ENCODE results near the gene GRIPAP1.

GRIPAP1 gene

DNA sequence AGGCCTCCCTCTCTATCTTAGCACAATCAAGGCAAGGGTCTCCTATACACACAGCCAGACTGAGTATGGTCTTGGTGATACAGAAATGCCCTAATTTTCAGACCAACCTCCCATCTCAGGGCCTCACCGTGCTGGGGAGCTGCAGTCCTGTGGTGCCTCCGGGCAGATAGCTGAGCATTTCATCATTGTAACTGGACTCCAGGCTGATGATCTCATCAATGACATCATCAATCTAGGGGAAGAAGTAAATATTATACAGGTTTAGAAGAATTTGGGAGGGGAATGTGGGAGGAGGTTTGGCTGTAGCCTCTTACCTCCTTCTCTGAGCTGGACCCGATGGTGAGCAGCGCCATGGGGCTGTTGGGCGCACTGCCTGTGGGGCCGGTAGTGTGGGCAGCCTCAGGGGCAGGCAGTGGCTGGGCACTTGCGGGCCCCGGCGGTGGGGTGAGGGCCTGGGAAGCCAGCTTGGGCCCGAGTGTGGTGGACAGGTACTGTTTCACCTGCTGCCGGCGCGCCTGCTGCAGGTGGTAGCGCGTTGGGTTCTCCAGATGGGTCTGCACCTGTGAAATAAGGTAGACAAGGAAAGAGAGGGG is 35.9 kb upstream of the GRIPAP1 start:
- H3K79me2 ChIP-seq (ENCODE audit: low read length), result peaks cover 24% of the 10 kb centered on the region
- TF ChIP-seq, protein P1, sequence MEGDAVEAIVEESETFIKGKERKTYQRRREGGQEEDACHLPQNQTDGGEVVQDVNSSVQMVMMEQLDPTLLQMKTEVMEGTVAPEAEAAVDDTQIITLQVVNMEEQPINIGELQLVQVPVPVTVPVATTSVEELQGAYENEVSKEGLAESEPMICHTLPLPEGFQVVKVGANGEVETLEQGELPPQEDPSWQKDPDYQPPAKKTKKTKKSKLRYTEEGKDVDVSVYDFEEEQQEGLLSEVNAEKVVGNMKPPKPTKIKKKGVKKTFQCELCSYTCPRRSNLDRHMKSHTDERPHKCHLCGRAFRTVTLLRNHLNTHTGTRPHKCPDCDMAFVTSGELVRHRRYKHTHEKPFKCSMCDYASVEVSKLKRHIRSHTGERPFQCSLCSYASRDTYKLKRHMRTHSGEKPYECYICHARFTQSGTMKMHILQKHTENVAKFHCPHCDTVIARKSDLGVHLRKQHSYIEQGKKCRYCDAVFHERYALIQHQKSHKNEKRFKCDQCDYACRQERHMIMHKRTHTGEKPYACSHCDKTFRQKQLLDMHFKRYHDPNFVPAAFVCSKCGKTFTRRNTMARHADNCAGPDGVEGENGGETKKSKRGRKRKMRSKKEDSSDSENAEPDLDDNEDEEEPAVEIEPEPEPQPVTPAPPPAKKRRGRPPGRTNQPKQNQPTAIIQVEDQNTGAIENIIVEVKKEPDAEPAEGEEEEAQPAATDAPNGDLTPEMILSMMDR (IDR thresholded peaks at IDR 0.05; ENCODE audit: low read depth, low read length), result no peak
- no peak for TF ChIP-seq EZH2phosphoT487 (IDR thresholded peaks at IDR 0.05; ENCODE audit: low read depth)
- no peaks in the 10 kb centered on the region for H3K9me3 ChIP-seq (ENCODE audit: insufficient read depth, low read length)
- H4K20me1 ChIP-seq (ENCODE audit: insufficient read depth, low read length), result no peaks in the 10 kb centered on the region
- H3K27me3 ChIP-seq (ENCODE audit: low read depth, low read length), result no peaks in the 10 kb centered on the region
- H3K36me3 ChIP-seq (replicated peaks; ENCODE audit: low read depth, low read length), result peaks cover 26% of the 10 kb centered on the region
- peaks cover 20% of the 10 kb centered on the region for H3K4me1 ChIP-seq (ENCODE audit: low read length)
- H2AFZ ChIP-seq (ENCODE audit: low read depth, low read length), result no peak overlapping the region
- no peak overlapping the region for H3K27ac ChIP-seq (ENCODE audit: low read length)
- H3K9ac ChIP-seq (ENCODE audit: low read length), result no peak overlapping the region
- H3K4me3 ChIP-seq (ENCODE audit: low read length), result no peak overlapping the region
- no peak overlapping the region for H3K4me2 ChIP-seq (ENCODE audit: low read length)

DNA sequence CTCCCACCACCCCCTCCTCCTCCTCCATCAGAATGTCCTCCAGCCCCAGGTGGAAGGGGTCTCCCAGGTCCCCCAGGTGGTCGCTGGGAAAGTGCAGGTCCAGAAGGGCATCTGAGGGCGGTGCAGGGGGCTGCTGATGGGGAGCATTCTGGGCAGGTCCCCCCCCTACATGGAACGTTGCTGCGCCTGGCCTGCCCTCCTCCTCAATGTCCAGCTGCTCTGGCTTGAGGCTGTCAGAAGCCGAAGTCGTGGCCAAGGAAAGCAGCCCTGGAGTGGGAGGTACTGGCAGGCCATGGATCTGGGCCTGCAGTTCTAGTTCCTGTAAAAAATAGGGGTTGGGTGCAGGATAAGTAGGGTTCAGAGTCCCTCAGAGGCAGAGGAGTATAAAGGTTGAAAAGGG is 28.2 kb upstream of the GRIPAP1 start:
- H3K9ac ChIP-seq (ENCODE audit: low read length), result no peak overlapping the region
- H3K9me3 ChIP-seq (ENCODE audit: insufficient read depth, low read length), result no peaks in the 10 kb centered on the region
- H2AFZ ChIP-seq (ENCODE audit: low read depth, low read length), result no peak overlapping the region
- H3K27ac ChIP-seq (ENCODE audit: low read length), result no peak overlapping the region
- TF ChIP-seq EZH2phosphoT487 (IDR thresholded peaks at IDR 0.05; ENCODE audit: low read depth), result no peak
- TF ChIP-seq, protein P1 (IDR thresholded peaks at IDR 0.05; ENCODE audit: low read depth, low read length), result no peak
- no peaks in the 10 kb centered on the region for H3K79me2 ChIP-seq (ENCODE audit: low read length)
- H3K4me1 ChIP-seq (ENCODE audit: low read length), result no peaks in the 10 kb centered on the region
- no peaks in the 10 kb centered on the region for H3K27me3 ChIP-seq (ENCODE audit: low read depth, low read length)
- no peaks in the 10 kb centered on the region for H4K20me1 ChIP-seq (ENCODE audit: insufficient read depth, low read length)
- no peak overlapping the region for H3K4me2 ChIP-seq (ENCODE audit: low read length)
- no peak overlapping the region for H3K4me3 ChIP-seq (ENCODE audit: low read length)
- peaks cover 11% of the 10 kb centered on the region for H3K36me3 ChIP-seq (replicated peaks; ENCODE audit: low read depth, low read length)

DNA sequence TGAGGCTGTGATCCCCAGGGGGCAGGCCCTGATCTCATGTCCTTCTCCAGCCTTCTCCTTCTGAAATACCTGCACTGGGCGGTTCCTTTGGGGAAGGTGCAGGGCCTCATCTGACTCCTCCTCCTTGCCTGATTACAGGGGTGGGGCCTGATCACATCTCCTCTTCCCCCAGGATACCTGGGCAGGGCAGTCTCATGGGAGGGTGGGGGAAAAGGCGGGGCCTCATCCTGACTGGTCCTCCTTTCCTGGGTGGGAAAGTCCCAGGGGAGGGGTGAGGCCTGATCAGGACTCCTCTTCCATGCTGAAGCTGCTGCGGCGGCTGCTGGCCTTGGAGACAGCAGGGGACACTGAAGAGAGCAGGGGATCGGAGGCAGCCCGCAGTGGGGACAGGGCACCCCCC is 27.8 kb upstream of the GRIPAP1 start:
- TF ChIP-seq, protein P1 (IDR thresholded peaks at IDR 0.05; ENCODE audit: low read depth, low read length), result no peak
- no peak for TF ChIP-seq EZH2phosphoT487 (IDR thresholded peaks at IDR 0.05; ENCODE audit: low read depth)
- Histone ChIP-seq H3K36me3 (replicated peaks; ENCODE audit: low read depth, low read length) (peaks cover 11% of the 10 kb centered on the region), H3K4me2 (ENCODE audit: low read length) (no peak overlapping the region), H3K4me3 (ENCODE audit: low read length) (no peak overlapping the region), H3K27ac (ENCODE audit: low read length) (no peak overlapping the region), H3K9me3 (ENCODE audit: insufficient read depth, low read length) (no peaks in the 10 kb centered on the region), H3K4me1 (ENCODE audit: low read length) (no peaks in the 10 kb centered on the region), H3K79me2 (ENCODE audit: low read length) (no peaks in the 10 kb centered on the region), H3K9ac (ENCODE audit: low read length) (no peak overlapping the region), H3K27me3 (ENCODE audit: low read depth, low read length) (no peaks in the 10 kb centered on the region), H4K20me1 (ENCODE audit: insufficient read depth, low read length) (no peaks in the 10 kb centered on the region), H2AFZ (ENCODE audit: low read depth, low read length) (no peak overlapping the region)

DNA sequence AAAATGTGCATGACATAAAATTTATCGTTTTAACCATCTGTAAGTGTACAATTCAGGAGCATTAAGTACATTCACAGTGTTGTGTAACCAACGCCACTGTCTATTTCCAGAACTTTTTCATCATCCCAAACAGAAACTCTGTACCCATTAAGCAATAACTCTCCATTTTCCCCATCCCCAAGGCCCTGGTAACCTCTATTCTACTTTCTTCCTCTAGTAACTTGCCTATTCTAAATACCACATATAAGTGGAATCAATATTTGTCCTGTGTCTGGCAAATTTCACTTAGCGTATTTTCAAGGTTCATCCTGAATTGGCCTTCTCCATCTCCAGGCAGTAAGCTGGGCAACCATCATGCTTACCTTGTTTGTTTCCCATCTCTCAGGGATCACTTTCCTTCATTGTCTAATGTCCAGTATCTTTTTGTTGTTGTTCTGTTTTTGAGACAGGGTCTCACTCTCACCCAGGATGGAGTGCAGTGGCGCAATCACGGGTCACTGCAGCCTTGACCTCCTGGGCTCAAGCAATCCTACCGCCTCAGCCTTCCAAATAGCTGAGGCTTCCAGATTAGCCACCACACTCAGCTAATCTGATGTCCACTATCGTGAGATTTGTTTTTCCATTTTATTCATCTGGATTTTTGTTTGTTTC is 17.7 kb upstream of the GRIPAP1 start:
- H3K4me3 ChIP-seq (ENCODE audit: low read length), result no peak overlapping the region
- no peaks in the 10 kb centered on the region for H3K79me2 ChIP-seq (ENCODE audit: low read length)
- H3K4me1 ChIP-seq (ENCODE audit: low read length), result peaks cover 11% of the 10 kb centered on the region
- no peak overlapping the region for H3K4me2 ChIP-seq (ENCODE audit: low read length)
- no peaks in the 10 kb centered on the region for H4K20me1 ChIP-seq (ENCODE audit: insufficient read depth, low read length)
- no peaks in the 10 kb centered on the region for H3K27me3 ChIP-seq (ENCODE audit: low read depth, low read length)
- H2AFZ ChIP-seq (ENCODE audit: low read depth, low read length), result no peak overlapping the region
- no peak overlapping the region for H3K9ac ChIP-seq (ENCODE audit: low read length)
- TF ChIP-seq EZH2phosphoT487 (IDR thresholded peaks at IDR 0.05; ENCODE audit: low read depth), result no peak
- TF ChIP-seq, protein P1 (IDR thresholded peaks at IDR 0.05; ENCODE audit: low read depth, low read length), result no peak
- H3K9me3 ChIP-seq (ENCODE audit: insufficient read depth, low read length), result no peaks in the 10 kb centered on the region
- H3K27ac ChIP-seq (ENCODE audit: low read length), result no peak overlapping the region
- H3K36me3 ChIP-seq (replicated peaks; ENCODE audit: low read depth, low read length), result peaks cover 4% of the 10 kb centered on the region
